NB4 (cell line): ENCODE data around the gene ELSPBP1.

Experiments
- DNase-seq: peaks from one replicate; pipeline ENCODE4 v3.0.0; 2010; ENCODE audit warnings: low read depth
- H3K4me3 ChIP-seq: one replicate; pipeline ENCODE4 v1.5.1; 2011; ENCODE audit warnings: mild to moderate bottlenecking, low read depth, low read length, moderate library complexity
- CTCF ChIP-seq: IDR thresholded peaks from one replicate; pipeline ENCODE4 v1.5.1; 2012; ENCODE audit warnings: low read depth, low read length
- MYC ChIP-seq: IDR thresholded peaks from 2 replicates; pipeline ENCODE4 v1.6.1; 2011; ENCODE audit warnings: low read depth, low read length
- POLR2A ChIP-seq: IDR thresholded peaks from 2 replicates; pipeline ENCODE4 v1.6.1; 2011; ENCODE audit warnings: mild to moderate bottlenecking; ENCODE audit not compliant: insufficient read length; ENCODE audit errors: extremely low read depth
- TF ChIP-seq, protein P1 (sequence below): IDR thresholded peaks from 2 replicates; pipeline ENCODE4 v1.6.1; 2011; ENCODE audit warnings: low read depth, low read length

ELSPBP1 gene

DNA sequence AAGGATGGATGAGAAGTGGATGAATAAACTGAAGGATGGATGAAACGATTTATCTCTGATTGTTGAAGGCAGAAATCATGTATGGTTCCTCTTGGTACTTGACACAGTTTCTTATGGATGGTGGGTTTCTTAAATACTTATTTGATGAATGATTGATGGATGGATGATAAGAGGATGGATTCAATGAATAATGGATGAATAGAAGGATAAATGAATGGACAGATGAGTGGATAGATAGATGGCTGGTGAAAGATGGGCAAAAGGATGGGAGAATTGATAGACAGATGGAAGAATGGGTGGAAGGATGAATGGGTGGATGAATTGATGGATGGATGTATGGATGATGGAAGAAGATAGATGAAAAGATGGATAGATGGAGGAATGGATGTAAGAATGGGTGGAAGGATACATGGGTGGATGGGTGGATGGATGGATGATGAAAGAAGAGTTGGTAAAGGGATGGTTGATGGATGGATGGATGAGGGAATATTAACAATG lies 1.8 kb downstream of the ELSPBP1 start:
- no peak for TF ChIP-seq CTCF
- TF ChIP-seq POLR2A: no peak
- no peak for TF ChIP-seq MYC
- TF ChIP-seq, protein P1, sequence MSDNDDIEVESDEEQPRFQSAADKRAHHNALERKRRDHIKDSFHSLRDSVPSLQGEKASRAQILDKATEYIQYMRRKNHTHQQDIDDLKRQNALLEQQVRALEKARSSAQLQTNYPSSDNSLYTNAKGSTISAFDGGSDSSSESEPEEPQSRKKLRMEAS: no peak
- DNase-seq: no peak

GRCh38 chr19:47998800-47999199 lies 4.4 kb downstream of the ELSPBP1 start:
- TF ChIP-seq, protein P1: no peak
- TF ChIP-seq MYC (no peak), POLR2A (no peak), CTCF (no peak)
- no peak for DNase-seq

More for the DNA sequence above, 1.8 kb downstream of the ELSPBP1 start:
- H3K4me3 ChIP-seq: no peak overlapping the region

DNA sequence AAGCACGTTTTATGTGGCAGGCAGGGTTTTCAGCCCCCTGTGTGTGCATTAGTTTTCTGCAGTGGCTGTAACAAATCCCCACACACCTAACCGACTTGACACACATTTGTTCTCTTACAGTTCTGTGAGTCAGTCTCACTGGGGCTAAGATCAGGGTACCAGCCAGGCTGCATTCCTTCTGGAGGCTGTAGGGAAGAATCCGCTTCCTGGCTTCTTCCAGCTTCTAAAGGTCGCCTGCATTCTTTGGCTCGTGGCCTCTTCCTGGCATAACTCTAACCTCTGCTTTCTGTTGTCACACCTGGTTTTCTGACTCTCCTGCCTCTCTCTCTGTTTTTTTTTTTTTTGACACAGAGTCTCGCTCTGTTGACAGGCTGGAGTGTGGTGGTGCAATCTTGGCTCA lies 6.4 kb downstream of the ELSPBP1 start:
- no peak overlapping the region for H3K4me3 ChIP-seq
- TF ChIP-seq, protein P1: no peak
- no peak for TF ChIP-seq POLR2A
- no peak for TF ChIP-seq CTCF
- TF ChIP-seq MYC: no peak
- DNase-seq: no peak

More at GRCh38 chr19:47998800-47999199, 4.4 kb downstream of the ELSPBP1 start:
- H3K4me3 ChIP-seq: no peak overlapping the region

DNA sequence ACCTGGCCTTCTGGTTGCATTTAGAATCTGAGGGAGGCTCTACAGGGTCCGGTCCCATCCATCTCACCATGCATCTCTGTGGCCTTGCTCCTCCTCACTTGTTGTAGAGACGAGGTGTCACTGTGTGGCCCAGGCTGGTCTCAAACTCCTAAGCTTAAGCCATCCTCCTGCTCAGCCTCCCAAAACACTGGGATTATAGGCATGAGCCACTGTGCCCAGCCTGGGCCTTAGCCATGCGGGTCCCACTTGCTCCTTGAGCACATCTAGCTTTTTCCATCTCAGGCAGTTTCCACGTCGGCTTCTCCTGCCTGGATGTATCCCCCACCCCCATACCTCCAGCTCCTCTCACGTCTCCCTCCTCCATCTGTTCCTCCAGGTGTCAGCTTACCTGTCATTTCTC lies 9.8 kb downstream of the ELSPBP1 start:
- TF ChIP-seq CTCF (no peak), POLR2A (no peak), MYC (no peak)
- TF ChIP-seq, protein P1: no peak
- no peak for DNase-seq

DNA sequence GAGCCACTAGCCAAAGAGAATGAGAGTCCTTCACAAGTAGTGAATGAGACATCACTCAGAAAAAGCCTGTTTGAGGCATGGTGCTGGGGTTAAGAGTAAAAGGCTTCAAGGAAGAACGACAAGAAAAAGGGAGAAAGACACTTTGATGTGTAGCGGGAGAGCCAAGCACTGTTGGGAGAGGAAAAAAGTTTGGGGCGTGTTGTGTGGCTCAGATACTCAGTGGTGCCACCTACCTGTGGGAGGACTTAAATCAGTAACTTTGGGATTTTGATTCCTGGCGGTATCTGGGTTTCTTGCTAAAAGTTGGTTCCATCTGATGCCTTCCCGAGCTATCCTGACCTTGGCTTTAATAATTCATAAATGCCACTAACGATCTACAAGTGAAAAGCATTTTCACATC lies 12.3 kb downstream of the ELSPBP1 start:
- TF ChIP-seq, protein P1: no peak
- TF ChIP-seq MYC (no peak), CTCF (peak; percentile 60)
- peak; percentile 54 for DNase-seq
- no peak overlapping the region for H3K4me3 ChIP-seq

More for the DNA sequence above, 9.8 kb downstream of the ELSPBP1 start:
- H3K4me3 ChIP-seq: no peak overlapping the region
